Activated naive CD4-positive, alpha-beta T cell treated with anti-CD3 and anti-CD28 coated beads, Interleukin-2, amount 50 U/mL, for 16 hours (primary cell): Measurements from ENCODE around the gene POLR2E.

Source experiments
- DNase-seq: peaks from one replicate; pipeline ENCODE4 v3.0.0-alpha.2; 2020

POLR2E gene

DNA sequence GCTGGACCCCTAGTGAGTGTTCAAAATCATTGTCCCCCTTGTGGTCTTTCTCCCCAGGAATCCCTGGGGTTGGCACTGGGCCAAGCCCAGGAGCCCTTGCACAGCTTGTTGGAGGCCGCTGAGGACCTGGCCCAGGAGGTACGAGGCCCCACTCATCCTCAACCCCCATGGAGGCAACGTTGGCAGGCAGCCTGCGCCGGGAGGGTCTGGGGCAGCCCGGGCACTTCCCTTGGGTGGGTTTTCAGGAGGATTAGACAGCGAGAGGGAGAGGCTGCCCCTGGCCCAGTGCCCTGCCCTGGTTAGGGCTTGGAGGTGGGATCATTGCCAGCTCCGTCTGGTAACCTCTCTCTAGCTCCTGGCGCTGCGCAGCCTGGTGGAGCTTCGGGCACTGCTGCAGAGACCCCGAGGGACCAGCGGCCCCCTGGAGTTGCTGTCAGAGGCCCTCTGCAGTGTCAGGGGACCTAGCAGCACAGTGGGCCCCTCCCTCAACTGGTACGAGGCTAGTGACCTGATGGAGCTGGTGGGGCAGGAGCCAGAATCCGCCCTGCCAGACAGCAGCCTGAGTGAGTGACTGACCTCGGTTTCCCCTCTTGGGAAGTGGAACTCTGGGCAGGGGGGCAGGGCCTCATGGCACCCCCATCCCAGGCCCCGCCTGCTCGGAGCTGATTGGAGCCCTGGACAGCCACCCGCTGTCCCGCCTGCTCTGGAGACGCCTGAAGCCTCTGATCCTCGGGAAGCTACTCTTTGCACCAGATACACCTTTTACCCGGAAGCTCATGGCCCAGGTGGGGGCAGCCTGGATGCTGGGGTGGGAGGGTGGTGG, 52.3 kb downstream of the POLR2E start:
- DNase-seq = no peak

DNA sequence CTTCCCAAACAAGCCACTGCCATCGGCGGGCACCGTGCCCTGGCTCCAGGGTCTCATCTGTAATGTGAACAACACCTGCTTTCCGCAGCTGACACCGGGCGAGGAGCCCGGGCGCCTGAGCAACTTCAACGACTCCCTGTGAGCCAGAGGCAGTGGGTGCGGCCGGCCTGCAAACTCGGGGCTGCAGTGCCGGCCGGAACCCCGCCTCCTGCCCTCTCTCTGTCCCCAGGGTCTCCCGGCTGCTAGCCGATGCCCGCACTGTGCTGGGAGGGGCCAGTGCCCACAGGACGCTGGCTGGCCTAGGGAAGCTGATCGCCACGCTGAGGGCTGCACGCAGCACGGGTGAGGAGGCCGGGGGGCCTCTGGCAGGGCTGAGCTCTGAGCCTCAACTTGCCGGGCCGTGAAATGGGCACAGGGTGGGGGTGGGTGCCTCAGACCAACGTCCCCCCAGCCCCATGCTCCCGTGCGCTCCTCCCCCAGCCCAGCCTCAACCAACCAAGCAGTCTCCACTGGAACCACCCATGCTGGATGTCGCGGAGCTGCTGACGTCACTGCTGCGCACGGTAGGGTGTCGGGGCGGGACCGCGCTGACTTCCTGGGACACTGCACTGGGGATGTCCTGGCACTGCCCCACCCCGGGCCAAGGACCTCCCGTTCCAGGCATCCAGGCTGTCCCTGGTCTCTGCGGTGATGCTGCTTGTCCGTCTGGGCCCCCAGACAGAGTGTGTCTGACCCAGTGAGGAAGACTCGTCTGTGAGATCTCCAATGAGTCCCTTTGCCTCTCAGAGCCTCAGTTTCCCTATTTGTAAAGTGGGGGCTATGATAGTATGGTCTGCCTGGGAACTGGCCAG, 53.1 kb downstream of the POLR2E start:
- no peak for DNase-seq

DNA sequence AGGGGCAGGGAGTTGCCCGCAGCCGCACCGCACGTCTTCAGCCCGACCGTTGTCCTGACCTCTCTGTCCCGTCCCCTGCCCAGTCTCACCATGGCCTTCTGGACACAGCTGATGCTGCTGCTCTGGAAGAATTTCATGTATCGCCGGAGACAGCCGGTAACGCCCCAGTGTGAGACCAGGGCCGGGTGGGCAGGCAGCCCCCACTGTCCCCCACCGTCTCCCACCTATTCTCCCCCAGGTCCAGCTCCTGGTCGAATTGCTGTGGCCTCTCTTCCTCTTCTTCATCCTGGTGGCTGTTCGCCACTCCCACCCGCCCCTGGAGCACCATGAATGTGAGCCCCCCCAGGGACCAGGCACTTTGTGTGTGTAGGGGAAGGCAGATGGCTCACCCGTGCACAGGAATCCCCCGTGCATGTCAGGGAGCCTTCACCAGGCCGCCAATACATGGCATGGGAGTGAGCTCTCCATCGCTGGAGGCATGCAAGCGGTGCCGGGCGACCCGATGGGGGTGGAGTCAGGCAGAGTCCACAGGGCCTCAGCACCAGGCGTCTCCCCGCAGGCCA, 53.8 kb downstream of the POLR2E start:
- DNase-seq = no peak

DNA sequence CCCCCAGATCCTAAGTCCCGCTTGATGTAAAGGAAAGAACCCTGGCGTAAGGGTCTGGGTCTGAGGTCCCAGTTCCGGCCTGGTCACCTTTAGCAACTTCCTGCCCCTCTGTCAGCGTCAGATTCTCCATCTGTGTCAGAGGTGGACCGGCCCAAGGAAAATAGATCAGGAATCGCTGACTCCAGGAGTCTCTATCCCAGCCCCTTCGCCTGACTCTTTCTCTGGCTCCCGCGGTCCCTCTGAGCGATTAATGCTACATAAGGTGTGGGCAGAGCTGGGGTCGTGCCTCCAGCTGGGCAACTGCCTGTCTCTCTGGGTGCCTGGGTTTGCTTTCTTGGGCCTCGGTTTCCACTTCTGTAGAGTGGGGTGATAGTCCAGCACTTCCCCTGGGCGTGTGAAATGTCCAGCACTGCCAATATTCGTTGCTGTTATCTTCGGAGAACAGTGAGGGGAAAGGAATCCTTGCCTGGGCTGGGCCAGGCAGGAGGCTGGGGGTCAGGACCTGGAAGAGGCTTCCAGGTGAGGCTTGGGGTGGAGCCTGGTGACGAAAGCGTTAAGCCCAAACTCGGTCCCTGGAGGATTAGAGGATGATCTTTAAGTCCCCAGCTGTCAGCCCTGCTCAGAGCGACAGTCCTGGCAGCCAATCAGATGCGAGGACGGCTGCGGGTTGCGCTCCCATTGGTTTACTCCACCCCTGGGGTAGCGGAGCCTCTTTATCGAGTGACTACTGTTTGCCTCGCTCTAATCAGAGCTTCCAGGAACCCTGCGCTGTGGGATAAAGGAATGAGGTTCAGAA, 54.5 kb downstream of the POLR2E start:
- peak; percentile 91 for DNase-seq

DNA sequence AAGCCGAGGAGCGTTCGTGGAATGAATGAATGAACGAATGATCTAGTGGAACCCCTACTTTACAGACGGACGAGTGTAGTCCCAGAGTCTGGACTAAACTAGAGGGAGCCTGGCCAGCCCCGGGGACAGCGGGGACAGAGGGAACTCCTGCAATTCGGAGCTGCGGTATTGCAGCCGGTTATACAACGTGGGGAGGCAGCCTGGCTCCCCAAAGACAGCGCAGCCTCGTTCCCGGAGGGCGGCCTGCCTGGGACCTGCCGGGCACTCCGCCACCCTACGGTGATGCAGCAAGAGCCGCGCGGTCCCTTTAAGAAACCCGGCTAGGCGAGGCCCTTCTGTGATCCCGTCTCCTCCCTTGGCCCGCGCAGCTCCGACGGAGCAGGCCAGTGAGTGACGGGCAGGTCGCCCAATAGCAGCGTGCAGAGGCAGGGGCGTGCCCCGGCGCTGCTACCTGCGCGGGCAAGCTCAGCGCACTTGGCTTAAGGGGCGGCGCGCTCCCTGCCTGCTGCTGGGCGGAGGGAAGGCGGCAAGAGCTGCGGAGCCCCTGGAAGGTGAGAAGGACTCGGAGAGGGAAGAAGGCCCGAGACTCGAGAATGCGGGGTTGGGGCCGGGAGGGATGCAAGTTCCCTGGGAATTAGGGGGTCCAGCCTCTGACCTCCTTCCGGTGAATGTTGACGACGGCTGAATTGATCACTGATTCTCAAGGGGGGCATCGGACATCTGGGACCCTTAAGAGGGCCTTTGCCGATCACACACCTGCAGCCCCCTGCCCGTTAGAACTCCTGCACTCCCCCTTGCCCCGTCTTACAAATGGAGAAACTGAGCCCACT, 55.3 kb downstream of the POLR2E start, which contains the start of gene ABCA7:
ABCA7 (plus strand) TSS at position 462 of the 830 bp plus-strand sequence. CDS start 1,255 bp downstream, outside the sequence.
- peak; percentile 100 for DNase-seq

DNA sequence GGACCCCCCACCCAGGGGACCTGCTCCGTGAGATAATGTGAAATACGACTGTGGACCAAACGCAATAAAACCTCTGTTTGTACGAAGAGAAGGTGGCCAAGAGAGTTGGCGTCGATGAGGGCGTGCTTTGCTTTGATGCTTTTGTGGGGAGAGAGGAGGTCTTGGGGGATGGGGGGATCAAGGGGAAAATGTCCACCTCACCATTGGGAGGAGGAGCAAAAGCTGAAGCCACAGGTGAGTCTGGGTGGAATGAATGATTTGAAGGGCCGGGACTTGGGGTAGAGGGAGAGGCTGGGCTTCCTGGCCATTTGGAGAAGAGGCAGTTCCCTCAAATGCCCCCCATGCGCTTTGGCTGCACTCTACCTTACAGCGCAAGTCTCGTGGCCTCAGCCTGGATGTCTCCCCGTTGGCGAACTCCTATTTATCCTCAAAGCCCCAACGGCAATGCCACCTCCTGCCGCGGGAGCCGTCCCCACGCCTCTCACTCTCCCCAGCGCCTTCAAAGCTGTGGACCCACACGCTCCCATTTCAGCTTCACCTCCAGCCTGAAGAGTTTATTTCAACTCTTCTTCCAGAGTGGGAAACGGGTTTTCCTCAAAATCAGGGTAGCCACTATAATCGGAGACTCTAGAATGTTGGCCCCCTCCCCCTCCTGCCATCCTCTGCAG, 56.1 kb downstream of the POLR2E start:
- DNase-seq = no peak

DNA sequence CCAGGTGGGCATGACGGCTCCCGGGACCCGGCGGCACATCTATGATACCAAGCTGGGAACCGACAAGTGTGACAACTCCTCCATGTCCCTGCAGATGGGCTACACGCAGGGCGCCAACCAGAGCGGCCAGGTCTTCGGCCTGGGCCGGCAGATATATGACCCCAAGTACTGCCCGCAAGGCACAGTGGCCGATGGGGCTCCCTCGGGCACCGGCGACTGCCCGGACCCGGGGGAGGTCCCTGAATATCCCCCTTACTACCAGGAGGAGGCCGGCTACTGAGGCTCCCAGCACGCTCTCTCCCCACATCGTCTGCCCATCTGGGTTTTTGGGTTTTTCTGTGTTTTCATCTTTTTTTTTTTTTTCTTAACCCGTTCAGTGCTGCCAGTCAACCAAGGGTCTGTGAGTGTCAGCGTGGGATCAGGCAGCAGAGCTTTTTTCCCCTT, 57.5 kb downstream of the POLR2E start:
- no peak for DNase-seq
